Measurements from ENCODE around the gene BHLHE40. TPM values are rescaled to one million over a fixed set of nuclear protein-coding genes. Genes with fewer than 3 reads are reported as not detected.

Gene BHLHE40
- total and polyA plus RNA-seq, 2 donors (not counting 3 experiments of a cell fraction or from before 2014, with no cell fraction given) = 40.3 to 57.9 TPM

DNA sequence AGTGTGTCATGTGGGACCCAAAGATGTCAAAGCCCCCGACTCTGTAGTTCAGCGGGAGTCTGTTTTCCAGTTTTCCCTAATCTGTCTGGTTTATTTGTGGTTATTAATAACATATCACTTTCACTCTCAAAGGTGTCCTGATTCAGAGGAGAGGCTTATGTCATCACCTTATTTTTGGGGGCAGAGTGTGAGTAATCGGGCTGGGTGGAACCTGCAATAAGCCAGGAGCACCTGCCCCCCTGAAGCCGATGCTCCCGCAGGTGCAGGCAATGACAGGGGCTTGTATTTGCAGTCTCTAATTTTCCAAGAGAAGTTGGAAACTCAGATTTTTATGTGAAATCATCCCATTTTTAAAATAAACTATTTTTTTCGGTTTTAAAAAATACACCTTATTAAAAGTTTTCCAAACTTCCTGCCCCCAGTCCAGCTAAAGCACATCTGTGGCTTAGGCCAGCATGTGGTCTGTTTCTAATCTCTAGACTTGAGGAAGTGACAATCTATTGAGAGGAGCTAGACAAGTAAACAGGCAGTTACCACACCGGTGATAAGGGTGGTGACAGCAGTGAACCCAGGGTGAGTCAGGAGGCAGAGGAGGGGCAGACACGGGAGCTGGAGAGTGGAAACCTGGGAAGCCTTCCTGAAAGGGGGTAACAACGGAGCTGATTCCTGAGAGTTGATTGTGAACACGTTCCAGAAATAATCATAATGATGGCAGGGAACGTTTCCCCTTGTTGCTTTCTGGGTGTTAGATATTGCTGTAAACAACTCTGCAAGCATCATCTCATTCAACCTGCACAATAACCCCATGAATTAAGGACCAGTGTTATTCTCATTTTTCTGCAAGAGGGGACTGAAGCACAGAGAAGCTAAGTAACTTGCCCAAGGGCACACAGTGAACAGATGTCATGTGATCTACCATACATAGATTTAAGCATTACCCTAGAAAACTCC is 37.2 kb downstream of the BHLHE40 start:
- H4K20me1 ChIP-seq (replicated peaks; ENCODE audit: control insufficient read depth, extremely low read depth, insufficient read depth, low read length) = no peaks in the 10 kb centered on the region
- dilution Hi-C loops (cut with MboI; ENCODE audit: extremely low pct_ligation_motif_present, low sequenced_read_pairs) = no loop called here
- POLR2A ChIA-PET = interaction anchor here (1.1 to 1.2 kb wide), 2 partner anchors 31 to 37 kb away, joined by 4 to 5 read pairs; partner anchors contain the start of gene BHLHE40
- peak overlapping the region; percentile 14 for H2AFZ ChIP-seq (ENCODE audit: low read depth, low read length)
- H3K9me3 ChIP-seq (replicated peaks; ENCODE audit: control insufficient read depth, insufficient read depth, low read length) = no peaks in the 10 kb centered on the region
- peaks cover 35% of the 10 kb centered on the region for H3K4me1 ChIP-seq (ENCODE audit: control insufficient read depth, extremely low read depth, insufficient read depth, low read length)
- H3K27ac ChIP-seq (ENCODE audit: insufficient read depth, low read depth, low read length) = peak overlapping the region; percentile 86
- no peaks in the 10 kb centered on the region for H3K9me1 ChIP-seq (replicated peaks; ENCODE audit: control insufficient read depth, extremely low read depth, insufficient read depth, low read length)
- no peaks in the 10 kb centered on the region for H3K79me2 ChIP-seq (ENCODE audit: control insufficient read depth, insufficient read depth, low read length)
- TF ChIP-seq JUN (IDR thresholded peaks at IDR 0.05; ENCODE audit: borderline replicate concordance, insufficient read depth, insufficient read length, low read depth) = peak; percentile 2
- TF ChIP-seq EZH2 (IDR thresholded peaks at IDR 0.05; ENCODE audit: borderline replicate concordance, low read depth, low read length, severe bottlenecking) = no peak
- peak; percentile 34 for TF ChIP-seq POLR2A (IDR thresholded peaks at IDR 0.05; ENCODE audit: low read depth, low read length)
- TF ChIP-seq MYC (IDR thresholded peaks at IDR 0.05; ENCODE audit: low read depth, low read length) = no peak
- TF ChIP-seq FOS (IDR thresholded peaks at IDR 0.05; ENCODE audit: borderline replicate concordance, insufficient read depth, low read length) = peak; percentile 86
- peak; percentile 71 for TF ChIP-seq POLR2AphosphoS5 (IDR thresholded peaks at IDR 0.05; ENCODE audit: insufficient read depth, low read depth, low read length)
- TF ChIP-seq, protein P1, sequence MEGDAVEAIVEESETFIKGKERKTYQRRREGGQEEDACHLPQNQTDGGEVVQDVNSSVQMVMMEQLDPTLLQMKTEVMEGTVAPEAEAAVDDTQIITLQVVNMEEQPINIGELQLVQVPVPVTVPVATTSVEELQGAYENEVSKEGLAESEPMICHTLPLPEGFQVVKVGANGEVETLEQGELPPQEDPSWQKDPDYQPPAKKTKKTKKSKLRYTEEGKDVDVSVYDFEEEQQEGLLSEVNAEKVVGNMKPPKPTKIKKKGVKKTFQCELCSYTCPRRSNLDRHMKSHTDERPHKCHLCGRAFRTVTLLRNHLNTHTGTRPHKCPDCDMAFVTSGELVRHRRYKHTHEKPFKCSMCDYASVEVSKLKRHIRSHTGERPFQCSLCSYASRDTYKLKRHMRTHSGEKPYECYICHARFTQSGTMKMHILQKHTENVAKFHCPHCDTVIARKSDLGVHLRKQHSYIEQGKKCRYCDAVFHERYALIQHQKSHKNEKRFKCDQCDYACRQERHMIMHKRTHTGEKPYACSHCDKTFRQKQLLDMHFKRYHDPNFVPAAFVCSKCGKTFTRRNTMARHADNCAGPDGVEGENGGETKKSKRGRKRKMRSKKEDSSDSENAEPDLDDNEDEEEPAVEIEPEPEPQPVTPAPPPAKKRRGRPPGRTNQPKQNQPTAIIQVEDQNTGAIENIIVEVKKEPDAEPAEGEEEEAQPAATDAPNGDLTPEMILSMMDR (IDR thresholded peaks at IDR 0.05; ENCODE audit: extremely low read depth in 1 of 2, insufficient read depth in 1 of 2, low read depth in 1 of 2, low read length in 2 of 2) = no peak
- peak; percentile 89 for TF ChIP-seq GATA2 (IDR thresholded peaks at IDR 0.05; ENCODE audit: insufficient read depth, insufficient read length, low read depth, low read length)
- intact Hi-C loops (cut with micrococcal nuclease) = loop anchor here (1.0 to 2.0 kb wide), 3 partner anchors 10 to 29 kb away; no protein-coding TSS in a partner anchor
- FAIRE-seq = peak; percentile 81
- peak overlapping the region; percentile 15 for H3K4me2 ChIP-seq (ENCODE audit: insufficient read depth, low read length)
- H3K36me3 ChIP-seq (ENCODE audit: control insufficient read depth in 2 of 2, extremely low read depth in 1 of 2, insufficient read depth in 2 of 2, low read length in 2 of 2) = no peaks in the 10 kb centered on the region
- TSS peak; percentile 59 for BruUV-seq (replicated peaks)
- peak overlapping the region; percentile 44 for H3K9ac ChIP-seq (replicated peaks; ENCODE audit: extremely low read depth, insufficient read depth, low read length)
- CTCF ChIA-PET = interaction anchor here (0.7 to 3.5 kb wide), 8 partner anchors 8 to 305 kb away, joined by 3 to 13 read pairs (median 5); partner anchors contain the start of gene BHLHE40
- no peaks in the 10 kb centered on the region for H3K27me3 ChIP-seq (ENCODE audit: control insufficient read depth in 2 of 2, insufficient read depth in 2 of 2, low read length in 2 of 2)
- DNase-seq (ENCODE audit: low read depth, low spot score) = peak; percentile 85
- H3K4me3 ChIP-seq (replicated peaks in 1 of 3; ENCODE audit: insufficient read depth in 1 of 3, low read depth in 1 of 3, low read length in 3 of 3) = no peak overlapping the region
